H9 (cell line): ENCODE data around the gene NHSL2. TPM values are rescaled to one million over a fixed set of nuclear protein-coding genes. Genes with fewer than 3 reads are reported as not detected.

Experiments used
- DNase-seq: peaks from one replicate; pipeline ENCODE4 v3.0.0-alpha.2; 2017
- H2AFZ ChIP-seq: one replicate; pipeline ENCODE4 v1.6.1; 2013; ENCODE audit warnings: mild to moderate bottlenecking, low read length, control low read depth, moderate library complexity
- H2AK5ac ChIP-seq: 2 replicates; pipeline ENCODE4 v1.6.1; 2013; ENCODE audit warnings: low read length, control low read depth, mixed read lengths; ENCODE audit not compliant: insufficient read length
- H2BK120ac ChIP-seq: one replicate; pipeline ENCODE4 v1.6.1; 2013; ENCODE audit warnings: low read depth, mild to moderate bottlenecking, low read length, control low read depth, inconsistent platforms; ENCODE audit not compliant: poor library complexity, severe bottlenecking
- H2BK12ac ChIP-seq: 2 replicates; pipeline ENCODE4 v1.6.1; 2013; ENCODE audit warnings: low read length, control low read depth, mixed read lengths, low read depth; ENCODE audit not compliant: insufficient read length
- H2BK15ac ChIP-seq: 2 replicates; pipeline ENCODE4 v1.6.1; 2013; ENCODE audit warnings: low read depth, low read length, control low read depth
- H2BK20ac ChIP-seq: one replicate; pipeline ENCODE4 v1.6.1; 2013; ENCODE audit warnings: low read depth, mild to moderate bottlenecking, low read length, control low read depth, inconsistent platforms; ENCODE audit not compliant: poor library complexity, severe bottlenecking
- H2BK5ac ChIP-seq: 2 replicates; pipeline ENCODE4 v1.6.1; 2013; ENCODE audit warnings: low read length, control low read depth, mixed read lengths; ENCODE audit not compliant: insufficient read length
- H3K14ac ChIP-seq: 2 replicates; pipeline ENCODE4 v1.6.1; 2013; ENCODE audit warnings: low read length, control low read depth; ENCODE audit not compliant: insufficient read depth
- H3K18ac ChIP-seq: 2 replicates; pipeline ENCODE4 v1.6.1; 2013; ENCODE audit warnings: low read depth, mild to moderate bottlenecking, mixed read lengths, low read length, control low read depth; ENCODE audit not compliant: insufficient read length
- H3K23ac ChIP-seq: 2 replicates; pipeline ENCODE4 v1.6.1; 2013; ENCODE audit warnings: low read length, control low read depth, mixed read lengths, low read depth; ENCODE audit not compliant: insufficient read length
- H3K23me2 ChIP-seq: 2 replicates; pipeline ENCODE4 v1.6.1; 2013; ENCODE audit warnings: low read depth, mild to moderate bottlenecking, mixed read lengths, low read length, control low read depth; ENCODE audit not compliant: insufficient read length, poor library complexity, severe bottlenecking
- H3K27ac ChIP-seq: 2 replicates; pipeline ENCODE4 v1.5.1; 2013; ENCODE audit warnings: low read length, control low read depth, mixed read lengths, low read depth; ENCODE audit not compliant: insufficient read length
- H3K27me3 ChIP-seq: 2 replicates; pipeline ENCODE4 v1.6.1; 2013; ENCODE audit warnings: low read length, control low read depth, inconsistent platforms; ENCODE audit not compliant: insufficient read depth
- H3K4ac ChIP-seq: 2 replicates; pipeline ENCODE4 v1.6.1; 2013; ENCODE audit warnings: low read depth, mild to moderate bottlenecking, control low read depth, inconsistent platforms, low read length, moderate library complexity
- H3K4me1 ChIP-seq: 2 replicates; pipeline ENCODE4 v1.6.1; 2013; ENCODE audit warnings: low read length, control low read depth, inconsistent platforms; ENCODE audit not compliant: insufficient read depth
- H3K4me2 ChIP-seq: 2 replicates; pipeline ENCODE4 v1.6.1; 2013; ENCODE audit warnings: low read length, control low read depth, mixed read lengths; ENCODE audit not compliant: insufficient read length, insufficient read depth
- H3K56ac ChIP-seq: 2 replicates; pipeline ENCODE4 v1.6.1; 2013; ENCODE audit warnings: low read depth, mild to moderate bottlenecking, mixed read lengths, low read length, control low read depth; ENCODE audit not compliant: insufficient read length
- H3K79me1 ChIP-seq: 2 replicates; pipeline ENCODE4 v1.6.1; 2013; ENCODE audit warnings: low read depth, mild to moderate bottlenecking, moderate library complexity, low read length, control low read depth, inconsistent platforms; ENCODE audit not compliant: insufficient read depth, poor library complexity, severe bottlenecking
- H3K79me2 ChIP-seq: 2 replicates; pipeline ENCODE4 v1.6.1; 2013; ENCODE audit warnings: low read length, control low read depth, inconsistent platforms; ENCODE audit not compliant: insufficient read depth
- H3K9ac ChIP-seq: 2 replicates; pipeline ENCODE4 v1.6.1; 2013; ENCODE audit warnings: low read length, control low read depth, mixed read lengths; ENCODE audit not compliant: insufficient read length; ENCODE audit errors: extremely low read depth
- H3K9me3 ChIP-seq: one replicate; pipeline ENCODE4 v1.6.1; 2013; ENCODE audit warnings: low read depth, low read length, inconsistent platforms; ENCODE audit not compliant: control insufficient read depth
- H3T11ph ChIP-seq: one replicate; pipeline ENCODE4 v1.6.1; 2013; ENCODE audit warnings: mild to moderate bottlenecking, low read length, control low read depth, inconsistent platforms
- H4K20me1 ChIP-seq: one replicate; pipeline ENCODE4 v1.6.1; 2013; ENCODE audit not compliant: control insufficient read depth, insufficient read length, insufficient read depth
- H4K5ac ChIP-seq: 2 replicates; pipeline ENCODE4 v1.6.1; 2013; ENCODE audit warnings: low read depth, mild to moderate bottlenecking, mixed read lengths, low read length, control low read depth; ENCODE audit not compliant: insufficient read length
- H4K8ac ChIP-seq: replicated peaks from 2 replicates; pipeline ENCODE4 v1.6.1; 2013; ENCODE audit warnings: low read length, control low read depth, mixed read lengths, low read depth; ENCODE audit not compliant: insufficient read length
- H4K91ac ChIP-seq: 2 replicates; pipeline ENCODE4 v1.6.1; 2013; ENCODE audit warnings: low read depth, mild to moderate bottlenecking, moderate library complexity, mixed read lengths, low read length, control low read depth; ENCODE audit not compliant: insufficient read length
- H3K27ac Mint-ChIP-seq, 3 experiments: 2 replicates in 2 of 3; 3 replicates in 1 of 3; pipeline ENCODE4 v1.8.0; 2020 to 2021; ENCODE audit warnings: mixed read lengths in 3 of 3, mild to moderate bottlenecking in 1 of 3, moderate library complexity in 1 of 3
- H3K27me3 Mint-ChIP-seq: 2 replicates; pipeline ENCODE4 v1.8.0; 2021; ENCODE audit warnings: low read depth, mild to moderate bottlenecking, moderate library complexity, mixed read lengths
- H3K36me3 Mint-ChIP-seq, 3 experiments: 2 replicates in 2 of 3; 3 replicates in 1 of 3; pipeline ENCODE4 v1.8.0; 2020 to 2021; ENCODE audit warnings: low read depth in 3 of 3, mixed read lengths in 3 of 3; ENCODE audit not compliant: insufficient read depth in 1 of 3
- H3K4me1 Mint-ChIP-seq, 2 experiments: 2 replicates each; pipeline ENCODE4 v1.8.0; 2020; ENCODE audit warnings: mixed read lengths in 2 of 2
- H3K4me3 Mint-ChIP-seq, 2 experiments: 2 replicates in 1 of 2; 3 replicates in 1 of 2; pipeline ENCODE4 v1.8.0; 2020 to 2021; ENCODE audit warnings: mild to moderate bottlenecking in 2 of 2, mixed read lengths in 2 of 2, moderate library complexity in 1 of 2
- H3K9me3 Mint-ChIP-seq, 2 experiments: 2 replicates in 1 of 2; 3 replicates in 1 of 2; pipeline ENCODE4 v1.8.0; 2020; ENCODE audit warnings: mild to moderate bottlenecking in 2 of 2, mixed read lengths in 2 of 2, moderate library complexity in 1 of 2
- WGBS: extraction: QIAGEN DNeasy Blood & Tissue Kit; methylation state at CpG from one replicate; pipeline ENCODE4 v1.1.7; 2013; ENCODE audit warnings: missing lambda C conversion rate, low lambda C conversion rate, mixed read lengths; ENCODE audit not compliant: insufficient read length; ENCODE audit errors: extremely low coverage; 5-methylcytosine and 5-hydroxymethylcytosine counted together
- total RNA-seq: library from RNA; stranded (reverse); gene quantifications from 2 replicates; pipeline ENCODE4 v1.2.1, GENCODE V29; 2021
- TF ChIP-seq, protein P1 (sequence below): fragments of 200-600 bp; sonication (generic); conservative IDR thresholded peaks from 3 replicates; pipeline ENCODE4 v1.8.0; 2021; ENCODE audit warnings: antibody characterized with exemption, mild to moderate bottlenecking

The NHSL2 gene
- total RNA-seq, 1 experiment from 2014 or later, result 6.4 TPM

DNA sequence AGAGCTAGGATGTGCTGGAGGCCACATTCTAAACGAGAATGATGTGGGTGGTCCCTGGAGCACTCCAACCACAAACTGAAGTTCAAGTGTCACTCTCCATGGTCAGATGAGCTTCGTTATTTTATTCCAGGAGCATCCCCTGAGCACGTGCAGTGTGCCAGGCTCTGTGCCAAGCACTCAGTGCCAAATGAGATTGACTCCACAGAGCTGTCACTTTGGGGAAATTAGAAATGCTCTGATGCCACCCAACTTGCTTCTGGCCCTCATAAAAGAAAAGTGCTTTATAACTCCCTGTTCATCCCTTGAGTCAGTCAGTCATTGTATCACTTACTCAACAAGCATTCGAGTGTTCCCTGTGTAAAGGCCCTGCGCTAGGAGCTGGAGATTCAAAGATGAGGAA is 129.9 kb downstream of the NHSL2 start:
- Histone ChIP-seq H2AFZ (no peak overlapping the region), H2BK12ac (no peak overlapping the region), H3T11ph (no peak overlapping the region), H2BK5ac (no peak overlapping the region), H3K27me3 (no peaks in the 10 kb centered on the region), H4K8ac (no peak overlapping the region), H3K4ac (no peak overlapping the region), H3K23ac (no peak overlapping the region), H3K79me2 (no peaks in the 10 kb centered on the region), H3K56ac (no peak overlapping the region), H4K20me1 (no peaks in the 10 kb centered on the region), H3K4me2 (no peak overlapping the region), H3K79me1 (no peaks in the 10 kb centered on the region), H2BK20ac (no peak overlapping the region), H3K27ac (no peak overlapping the region), H3K4me1 (no peaks in the 10 kb centered on the region), H3K9me3 (peaks cover 18% of the 10 kb centered on the region), H4K91ac (no peak overlapping the region), H2AK5ac (no peak overlapping the region), H3K23me2 (no peaks in the 10 kb centered on the region), H2BK15ac (no peak overlapping the region), H3K14ac (no peak overlapping the region), H3K18ac (no peak overlapping the region), H4K5ac (no peak overlapping the region), H2BK120ac (no peak overlapping the region), H3K9ac (no peak overlapping the region)
- Mint-ChIP-seq H3K9me3 (peaks cover 70 to 73% of the 10 kb centered on the region in 2 experiments), H3K27ac (no peak overlapping the region), H3K27me3 (no peaks in the 10 kb centered on the region), H3K4me1 (peaks cover 9 to 14% of the 10 kb centered on the region in 2 experiments), H3K36me3 (peaks cover 7 to 14% (median 7%) of the 10 kb centered on the region in 3 experiments), H3K4me3 (no peak overlapping the region)
- TF ChIP-seq, protein P1, sequence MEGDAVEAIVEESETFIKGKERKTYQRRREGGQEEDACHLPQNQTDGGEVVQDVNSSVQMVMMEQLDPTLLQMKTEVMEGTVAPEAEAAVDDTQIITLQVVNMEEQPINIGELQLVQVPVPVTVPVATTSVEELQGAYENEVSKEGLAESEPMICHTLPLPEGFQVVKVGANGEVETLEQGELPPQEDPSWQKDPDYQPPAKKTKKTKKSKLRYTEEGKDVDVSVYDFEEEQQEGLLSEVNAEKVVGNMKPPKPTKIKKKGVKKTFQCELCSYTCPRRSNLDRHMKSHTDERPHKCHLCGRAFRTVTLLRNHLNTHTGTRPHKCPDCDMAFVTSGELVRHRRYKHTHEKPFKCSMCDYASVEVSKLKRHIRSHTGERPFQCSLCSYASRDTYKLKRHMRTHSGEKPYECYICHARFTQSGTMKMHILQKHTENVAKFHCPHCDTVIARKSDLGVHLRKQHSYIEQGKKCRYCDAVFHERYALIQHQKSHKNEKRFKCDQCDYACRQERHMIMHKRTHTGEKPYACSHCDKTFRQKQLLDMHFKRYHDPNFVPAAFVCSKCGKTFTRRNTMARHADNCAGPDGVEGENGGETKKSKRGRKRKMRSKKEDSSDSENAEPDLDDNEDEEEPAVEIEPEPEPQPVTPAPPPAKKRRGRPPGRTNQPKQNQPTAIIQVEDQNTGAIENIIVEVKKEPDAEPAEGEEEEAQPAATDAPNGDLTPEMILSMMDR, result no peak
- DNase-seq, result peak; percentile 3
- no CpG with 5 or more reads among the region's 5 CpGs for whole genome bisulfite sequencing
